Posterior vena cava (tissue), 2 donors: ENCODE measurements around the gene WWOX. TPM values are rescaled to one million over a fixed set of nuclear protein-coding genes. Genes with fewer than 3 reads are reported as not detected.

Source experiments
- DNase-seq: peaks from one replicate; pipeline ENCODE4 v3.0.0-alpha.2; 2020; ENCODE audit warnings: low spot score
- intact Hi-C, 2 donors: fragments of 100-400 bp; cut with DNase I; formaldehyde crosslinking; loops; one replicate each; pipeline versions ENCODE4 v1.14.1 to v1.14.2; 2022 to 2023
- total RNA-seq, 2 donors: library from RNA; stranded (reverse); fragmentation: NEBNext Ultra II Directional; extraction: Animal tissue kit (Norgen Biotek cat#: 25700); gene quantifications; one replicate each; pipeline ENCODE4 v1.2.1, GENCODE V29; 2021
- donor health status: DM: yes; HTN: yes; CAD: no.
- donor health status: DM: yes; HTN: yes; CAD: no.

The WWOX gene
- total RNA-seq, 2 donors from 2014 or later: 12.5 to 16.9 TPM

DNA sequence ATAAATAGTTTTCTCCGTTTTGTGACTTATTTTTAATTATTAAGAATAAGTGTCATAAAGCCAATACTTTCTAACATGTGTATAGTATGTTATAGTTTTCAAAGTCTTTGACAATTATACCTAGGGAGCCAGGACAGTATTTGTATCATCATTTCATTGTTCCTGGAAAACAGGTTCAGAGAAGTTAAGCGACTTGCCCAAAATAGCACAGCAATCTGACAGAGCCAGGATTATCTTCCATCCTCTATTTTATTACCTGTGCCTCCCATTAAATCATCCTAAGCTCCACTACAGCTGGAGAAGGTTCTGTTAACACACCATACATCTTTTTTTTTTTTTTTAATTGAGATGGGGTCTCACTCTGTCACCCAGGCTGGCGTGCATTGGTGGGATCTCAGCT lies 782.7 kb downstream of the WWOX start:
- intact Hi-C loops: no loop called here
- DNase-seq: no peak

DNA sequence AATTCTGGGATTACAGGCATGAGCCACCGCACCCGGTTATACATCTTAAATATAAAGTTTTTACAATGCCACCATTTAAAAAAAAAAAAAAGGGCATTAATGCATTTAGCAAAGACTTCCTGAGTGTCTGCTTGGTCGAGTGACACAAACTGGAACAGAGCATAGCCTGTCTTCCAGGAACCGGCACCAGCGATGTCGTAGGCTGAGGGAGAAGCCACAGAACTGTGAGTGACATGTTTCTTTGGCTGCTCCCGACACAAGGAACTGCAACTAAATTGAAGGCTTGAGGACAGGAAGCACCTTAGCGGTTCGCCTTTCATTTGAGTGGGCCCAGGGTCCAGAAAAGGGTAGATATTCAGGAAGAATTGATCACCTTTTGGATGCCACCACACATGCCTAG lies 783.3 kb downstream of the WWOX start:
- intact Hi-C loops: no loop called here
- no peak for DNase-seq

- no peak for DNase-seq
These were observed 784.8 kb downstream of the WWOX start for GRCh38 chr16:78884204-78884603.

GRCh38 chr16:78889346-78889745 lies 789.9 kb downstream of the WWOX start:
- intact Hi-C loops: no loop called here
- no peak for DNase-seq

More at GRCh38 chr16:78884204-78884603, 784.8 kb downstream of the WWOX start:
- intact Hi-C loops: no loop called here

DNA sequence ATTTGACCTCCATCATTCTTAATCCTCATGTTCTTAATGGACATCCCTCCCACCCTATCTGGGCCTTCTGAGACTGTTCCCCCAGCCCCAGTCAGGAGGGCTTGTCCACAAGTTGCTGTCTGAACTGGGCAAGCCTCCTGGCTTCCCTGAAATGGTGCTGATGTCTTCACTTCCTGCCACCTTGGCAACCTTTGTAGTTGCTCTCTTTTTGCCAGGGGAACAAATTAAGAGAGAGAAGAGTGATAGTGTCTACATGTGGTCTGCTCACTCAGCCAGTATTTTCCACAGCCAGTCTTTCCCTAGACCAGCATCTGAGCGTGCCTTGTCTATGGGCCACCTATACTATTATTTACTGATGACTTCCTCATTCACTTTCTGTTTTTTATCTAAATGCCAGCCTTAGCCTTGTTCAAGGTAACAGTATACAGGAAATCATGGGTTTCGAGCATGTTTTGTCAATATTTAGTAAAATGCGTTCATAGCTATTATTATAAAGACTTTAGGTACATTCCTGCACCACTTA lies 791.0 kb downstream of the WWOX start:
- DNase-seq: no peak
- intact Hi-C loops: no loop called here

DNA sequence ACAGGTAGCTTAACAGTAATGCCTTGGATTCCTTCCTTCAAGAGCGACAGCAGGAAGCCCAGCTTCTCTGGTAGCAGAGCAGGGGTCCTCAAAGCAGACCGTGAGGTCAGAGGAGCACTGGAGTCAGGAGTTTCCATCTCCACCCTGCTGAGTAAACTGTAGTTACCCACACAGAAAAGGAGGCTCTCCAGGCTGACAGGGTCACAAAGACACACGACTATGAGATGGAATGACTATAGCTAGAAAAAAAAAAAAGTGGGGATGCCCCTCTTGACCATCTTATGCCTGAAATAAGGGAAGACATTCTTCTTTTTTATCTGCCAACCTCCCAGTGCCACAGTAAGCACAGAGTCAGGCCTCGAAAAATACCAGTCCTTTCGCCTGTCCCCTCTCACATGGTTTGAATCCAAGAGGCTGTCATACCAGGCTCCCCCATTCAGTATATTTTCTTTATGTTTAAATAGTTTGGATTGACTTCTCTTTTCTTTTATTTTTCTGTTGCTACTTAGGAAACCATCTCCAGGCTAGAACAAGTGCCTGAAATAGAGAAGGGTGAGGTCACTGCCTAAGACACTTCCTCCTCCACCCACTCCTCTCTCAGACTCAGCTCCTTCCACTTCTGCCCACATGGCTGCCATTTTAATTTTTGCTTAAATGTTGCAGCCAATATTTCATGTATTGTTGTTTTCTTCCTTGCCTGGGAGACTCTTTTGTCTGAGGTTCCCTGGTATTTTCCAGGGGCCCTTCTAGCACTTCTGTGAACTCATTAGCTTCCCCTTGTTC lies 793.7 kb downstream of the WWOX start:
- intact Hi-C loops: no loop called here

GRCh38 chr16:78894886-78895285 lies 795.4 kb downstream of the WWOX start:
- intact Hi-C loops: no loop called here
- DNase-seq: no peak

More for the DNA sequence above, 793.7 kb downstream of the WWOX start:
- no peak for DNase-seq

- intact Hi-C loops: no loop called here
- DNase-seq: no peak
These were observed 796.2 kb downstream of the WWOX start for GRCh38 chr16:78895681-78896080.

GRCh38 chr16:78896280-78896679 lies 796.8 kb downstream of the WWOX start:
- DNase-seq: no peak
- intact Hi-C loops: no loop called here

GRCh38 chr16:78897299-78897698 lies 797.8 kb downstream of the WWOX start:
- no peak for DNase-seq
- intact Hi-C loops: no loop called here

- DNase-seq: no peak
- intact Hi-C loops: no loop called here
These were observed 800.8 kb downstream of the WWOX start for GRCh38 chr16:78900044-78900811.

- intact Hi-C loops: no loop called here
- DNase-seq: no peak
These were observed 801.5 kb downstream of the WWOX start for GRCh38 chr16:78900966-78901365.

GRCh38 chr16:78902321-78902720 lies 802.9 kb downstream of the WWOX start:
- no peak for DNase-seq
- intact Hi-C loops: no loop called here

GRCh38 chr16:78903237-78903636 lies 803.8 kb downstream of the WWOX start:
- DNase-seq: no peak
- intact Hi-C loops: no loop called here

DNA sequence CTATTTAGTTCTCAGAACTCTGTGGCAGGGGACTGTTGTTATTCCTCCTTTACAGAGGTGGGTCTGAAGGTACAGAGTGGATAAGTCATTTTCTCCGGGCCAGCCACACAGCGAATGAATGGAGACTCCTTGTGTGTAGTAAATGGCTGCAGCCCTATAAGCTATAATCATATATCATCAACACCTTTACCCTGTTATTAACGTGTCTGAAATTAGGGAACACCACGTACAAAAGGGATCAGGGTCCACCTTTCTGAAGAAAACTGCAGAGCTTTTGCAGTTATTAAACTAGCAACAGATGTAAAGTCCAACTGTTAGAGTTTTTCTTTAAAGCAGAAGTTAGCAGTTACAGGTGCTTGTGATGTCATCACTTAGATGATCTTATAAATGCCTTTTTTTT lies 804.4 kb downstream of the WWOX start:
- intact Hi-C loops: no loop called here
- no peak for DNase-seq

DNA sequence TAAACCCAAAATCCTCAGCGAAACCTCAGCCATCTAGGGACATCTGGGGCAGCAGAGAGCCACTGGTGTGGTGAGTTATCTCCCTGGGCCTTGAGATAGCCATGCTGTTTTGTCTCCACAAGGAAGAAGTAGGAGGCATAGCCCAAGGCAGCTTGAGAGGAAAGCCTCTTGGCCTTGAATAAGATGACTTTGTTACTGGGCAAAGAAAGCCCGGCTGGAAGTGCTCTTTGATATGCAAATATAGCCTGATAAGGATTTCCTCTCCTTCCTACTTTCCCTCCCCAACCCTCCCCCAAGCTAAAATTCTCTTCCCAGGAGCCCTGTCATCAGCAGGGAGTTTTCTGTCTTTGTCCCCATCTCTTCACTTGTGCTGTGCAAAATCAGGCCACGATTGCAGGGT lies 806.7 kb downstream of the WWOX start:
- intact Hi-C loops: no loop called here

DNA sequence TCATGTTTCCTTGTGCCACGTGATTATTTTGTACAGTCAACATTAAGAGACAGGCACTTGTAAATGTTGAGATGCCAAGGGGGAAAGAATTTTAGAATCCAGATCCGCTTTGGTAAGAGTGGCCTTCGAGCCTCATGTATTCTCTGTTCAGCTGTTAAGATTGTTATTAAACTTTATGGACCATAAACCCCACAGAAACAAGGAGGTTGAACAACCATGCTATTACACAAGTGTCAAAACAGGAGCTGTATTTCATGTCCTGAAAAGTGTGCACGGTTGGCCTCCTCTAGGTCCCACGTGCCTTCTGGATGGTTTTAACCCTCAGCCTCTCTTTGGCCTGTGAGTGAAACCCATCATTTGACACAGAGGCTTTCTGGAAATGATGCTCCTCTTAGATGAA lies 809.8 kb downstream of the WWOX start:
- intact Hi-C loops: no loop called here
- no peak for DNase-seq

More for the DNA sequence above, 806.7 kb downstream of the WWOX start:
- DNase-seq: no peak

GRCh38 chr16:78915811-78916345 lies 816.4 kb downstream of the WWOX start:
- intact Hi-C loops: no loop called here
- no peak for DNase-seq

- intact Hi-C loops: no loop called here
- no peak for DNase-seq
These were observed 817.6 kb downstream of the WWOX start for GRCh38 chr16:78916928-78917545.

DNA sequence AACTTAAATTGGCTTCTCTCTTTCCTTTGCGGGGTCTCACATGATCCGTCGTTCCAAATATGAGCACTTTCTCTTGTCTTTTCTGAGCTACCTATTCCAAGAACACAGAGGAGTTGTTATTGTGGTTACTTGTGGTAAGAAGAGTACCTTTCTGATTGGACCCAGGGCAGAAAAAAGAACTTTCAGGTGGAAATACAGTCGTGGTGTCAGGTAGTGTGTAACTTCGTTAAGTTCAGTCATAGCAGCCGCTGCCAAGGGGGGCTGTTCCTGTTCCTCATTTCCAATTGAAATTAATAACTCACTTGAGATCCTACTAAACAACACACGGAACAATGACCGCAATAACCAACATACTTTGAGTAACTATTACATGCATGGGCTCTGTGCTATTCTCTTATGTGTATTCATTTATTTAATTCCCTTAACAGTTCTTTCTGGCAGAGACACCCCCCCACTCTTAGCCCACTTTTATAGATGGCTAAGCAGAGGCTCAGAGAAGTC lies 819.4 kb downstream of the WWOX start:
- intact Hi-C loops: no loop called here
- DNase-seq: no peak
